ENCODE measurements around the gene SEMA3F.
"Not testable (repeated sequence)": the region's sequence is repeated elsewhere in the genome, so short reads cannot be mapped to it uniquely, and the experiment has no call there.

The SEMA3F gene

GRCh38 chr3:50211930-50212329, 56.8 kb downstream of the SEMA3F start:
- no peak for DNase-seq (ENCODE audit: low spot score)

GRCh38 chr3:50212502-50212901, 57.4 kb downstream of the SEMA3F start:
- no peak for DNase-seq (ENCODE audit: low spot score)

- no peak for DNase-seq (ENCODE audit: low spot score)
These were observed 57.8 kb downstream of the SEMA3F start for GRCh38 chr3:50212971-50213370.

GRCh38 chr3:50213373-50213772, 58.2 kb downstream of the SEMA3F start:
- DNase-seq (ENCODE audit: low spot score), result no peak

GRCh38 chr3:50214824-50215223, 59.7 kb downstream of the SEMA3F start:
- DNase-seq (ENCODE audit: low spot score), result no peak

GRCh38 chr3:50215529-50215928, 60.4 kb downstream of the SEMA3F start:
- no peak for DNase-seq (ENCODE audit: low spot score)

- DNase-seq (ENCODE audit: low spot score), result no peak
These were observed 62.6 kb downstream of the SEMA3F start for GRCh38 chr3:50217681-50218080.

- DNase-seq (ENCODE audit: low spot score), result no peak
These were observed 63.3 kb downstream of the SEMA3F start for GRCh38 chr3:50218448-50218847.

GRCh38 chr3:50219285-50219684, 64.2 kb downstream of the SEMA3F start:
- DNase-seq (ENCODE audit: low spot score), result no peak

- no peak for DNase-seq (ENCODE audit: low spot score)
These were observed 65.0 kb downstream of the SEMA3F start for GRCh38 chr3:50220109-50220508.

- no peak for DNase-seq (ENCODE audit: low spot score)
These were observed 65.9 kb downstream of the SEMA3F start for GRCh38 chr3:50221051-50221410.

GRCh38 chr3:50221411-50222168, 66.5 kb downstream of the SEMA3F start:
- no peak for DNase-seq (ENCODE audit: low spot score)

GRCh38 chr3:50222169-50222528, 67.0 kb downstream of the SEMA3F start:
- no peak for DNase-seq (ENCODE audit: low spot score)

- no peak for DNase-seq (ENCODE audit: low spot score)
These were observed 69.5 kb downstream of the SEMA3F start for GRCh38 chr3:50224639-50225038.

GRCh38 chr3:50226888-50227389, 71.8 kb downstream of the SEMA3F start:
- DNase-seq (ENCODE audit: low spot score), result peak; percentile 58

- peak; percentile 88 for DNase-seq (ENCODE audit: low spot score)
These were observed 72.5 kb downstream of the SEMA3F start for GRCh38 chr3:50227390-50228183.

GRCh38 chr3:50228184-50228763, 73.2 kb downstream of the SEMA3F start:
- DNase-seq (ENCODE audit: low spot score), result not testable (repeated sequence)

- no peak for DNase-seq (ENCODE audit: low spot score)
These were observed 74.4 kb downstream of the SEMA3F start for GRCh38 chr3:50229490-50229889.

- DNase-seq (ENCODE audit: low spot score), result no peak
These were observed 75.1 kb downstream of the SEMA3F start for GRCh38 chr3:50230104-50230793.

- no peak for DNase-seq (ENCODE audit: low spot score)
These were observed 75.6 kb downstream of the SEMA3F start for GRCh38 chr3:50230794-50231125.

- no peak for DNase-seq (ENCODE audit: low spot score)
These were observed 76.5 kb downstream of the SEMA3F start for GRCh38 chr3:50231581-50231980.

GRCh38 chr3:50232303-50232702, 77.2 kb downstream of the SEMA3F start:
- DNase-seq (ENCODE audit: low spot score), result no peak

- no peak for DNase-seq (ENCODE audit: low spot score)
These were observed 78.1 kb downstream of the SEMA3F start for GRCh38 chr3:50233176-50233575.
